NK-92 (cell line): Measurements from ENCODE around the gene STRN.
"Not testable (repeated sequence)": the region's sequence is repeated elsewhere in the genome, so short reads cannot be mapped to it uniquely, and the experiment has no call there.

Source experiments
- DNase-seq: peaks from one replicate; lab custom pipeline; 2025; ENCODE audit not compliant: unreplicated experiment; lab: John Stamatoyannopoulos, UW

Gene STRN

DNA sequence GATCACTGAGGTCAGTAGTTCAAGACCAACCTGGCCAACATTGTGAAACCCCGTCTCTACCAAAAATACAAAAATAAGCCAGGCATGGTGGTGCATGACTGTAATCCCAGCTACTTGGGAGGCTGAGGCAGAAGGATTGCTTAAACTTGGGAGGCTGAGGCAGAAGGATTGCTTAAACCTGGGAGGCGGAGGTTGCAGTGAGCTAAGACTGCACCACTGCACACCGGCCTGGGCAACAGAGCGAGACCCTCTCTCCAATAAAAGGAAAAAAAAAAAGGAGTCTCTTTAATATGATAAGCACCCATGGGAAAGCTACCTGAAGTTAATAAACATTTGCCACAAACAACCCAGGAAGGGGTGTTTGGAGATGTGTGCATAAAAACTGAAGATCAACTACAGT is 2.6 kb downstream of the STRN start:
- DNase-seq: no peak

DNA sequence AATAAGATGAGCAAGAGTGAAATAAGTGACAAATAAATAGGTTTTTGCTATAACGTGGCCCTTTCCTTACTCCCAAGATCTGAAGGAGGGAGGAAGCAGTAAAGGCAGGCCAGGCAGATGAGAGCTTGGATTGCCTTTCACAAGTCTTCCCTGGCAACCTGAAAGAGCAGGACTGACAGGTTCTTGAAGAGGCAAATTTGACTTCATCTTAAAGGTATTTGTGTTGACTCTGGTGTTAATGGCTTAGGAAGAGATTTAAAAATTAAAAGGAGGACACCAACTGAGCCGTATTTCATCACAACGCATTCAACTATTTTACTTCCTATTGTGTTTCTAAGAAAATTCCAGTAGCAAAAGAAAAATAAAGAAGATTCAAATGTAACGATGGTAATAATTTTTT is 3.2 kb downstream of the STRN start:
- no peak for DNase-seq

- no peak for DNase-seq
These were observed 5.6 kb downstream of the STRN start for GRCh38 chr2:36960773-36961172.

GRCh38 chr2:36960005-36960675 is 6.2 kb downstream of the STRN start:
- DNase-seq: no peak

- DNase-seq: no peak
These were observed 11.2 kb downstream of the STRN start for GRCh38 chr2:36954977-36955607.

DNA sequence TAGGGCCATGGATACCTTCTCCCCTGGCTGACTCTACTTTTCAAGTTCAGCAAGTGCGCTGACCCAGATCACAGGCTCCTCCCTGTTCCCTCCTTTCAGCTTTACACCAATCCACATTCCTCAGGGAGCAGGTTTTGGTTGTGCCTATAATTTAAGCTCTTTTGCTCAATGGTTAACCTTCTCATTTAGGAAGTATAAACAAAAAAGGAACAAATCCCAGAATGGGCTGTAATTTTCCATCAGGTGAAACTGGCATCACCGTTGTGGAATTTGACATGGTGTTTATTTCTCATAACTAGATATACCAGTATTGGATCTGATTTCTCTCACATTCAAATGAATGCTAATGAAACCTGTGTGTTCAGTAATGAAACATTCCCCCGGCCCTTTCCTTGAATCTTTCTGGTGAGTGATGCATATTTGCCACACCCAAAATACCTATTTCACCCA is 13.6 kb downstream of the STRN start:
- no peak for DNase-seq

GRCh38 chr2:36951574-36951973 is 14.8 kb downstream of the STRN start:
- no peak for DNase-seq

- no peak for DNase-seq
These were observed 15.3 kb downstream of the STRN start for GRCh38 chr2:36951027-36951518.

- DNase-seq: no peak
These were observed 16.5 kb downstream of the STRN start for GRCh38 chr2:36949845-36950244.

DNA sequence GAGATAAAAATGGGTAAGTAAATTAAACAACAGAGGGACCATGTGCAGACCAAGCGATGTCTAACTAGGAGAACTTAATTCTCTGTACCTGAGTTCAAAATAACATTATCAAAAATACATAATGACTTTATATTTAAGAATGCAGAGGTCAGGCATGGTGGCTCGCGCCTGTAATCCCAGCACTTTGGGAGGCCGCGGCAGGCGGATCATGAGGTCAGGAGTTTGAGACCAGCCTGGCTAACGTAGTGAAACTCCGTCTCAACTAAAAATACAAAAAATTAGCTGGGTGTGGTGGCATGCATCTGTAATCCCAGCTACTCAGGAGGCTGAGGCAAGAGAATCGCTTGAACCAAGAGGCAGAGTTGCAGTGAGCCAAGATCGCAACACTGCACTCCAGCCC is 21.1 kb downstream of the STRN start:
- DNase-seq: not testable (repeated sequence)

DNA sequence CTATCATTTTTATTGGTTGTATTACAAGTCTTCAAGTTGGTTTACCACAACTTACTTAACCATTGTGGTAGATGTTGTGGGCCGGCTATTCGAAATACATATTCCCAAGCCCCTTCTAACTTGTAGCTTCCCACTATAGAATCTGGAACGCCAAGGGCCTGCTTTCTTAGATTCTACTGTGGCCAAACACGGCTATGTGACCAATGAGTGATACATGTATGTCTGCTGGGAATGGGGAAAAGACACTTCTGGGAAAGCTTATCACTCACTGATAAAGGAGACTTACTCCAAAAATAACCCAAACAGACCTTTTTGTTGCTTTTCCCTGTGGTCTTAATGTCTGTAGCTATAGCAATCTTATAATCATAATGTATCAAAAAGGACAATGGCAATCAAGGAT is 24.5 kb downstream of the STRN start:
- no peak for DNase-seq

- DNase-seq: not testable (repeated sequence)
These were observed 29.8 kb downstream of the STRN start for GRCh38 chr2:36936526-36936925.

- not testable (repeated sequence) for DNase-seq
These were observed 34.6 kb downstream of the STRN start for GRCh38 chr2:36931688-36932087.

GRCh38 chr2:36930787-36931410 is 35.4 kb downstream of the STRN start:
- not testable (repeated sequence) for DNase-seq

GRCh38 chr2:36926175-36927132 is 39.9 kb downstream of the STRN start:
- not testable (repeated sequence) for DNase-seq

GRCh38 chr2:36922629-36923028 is 43.7 kb downstream of the STRN start:
- not testable (repeated sequence) for DNase-seq

DNA sequence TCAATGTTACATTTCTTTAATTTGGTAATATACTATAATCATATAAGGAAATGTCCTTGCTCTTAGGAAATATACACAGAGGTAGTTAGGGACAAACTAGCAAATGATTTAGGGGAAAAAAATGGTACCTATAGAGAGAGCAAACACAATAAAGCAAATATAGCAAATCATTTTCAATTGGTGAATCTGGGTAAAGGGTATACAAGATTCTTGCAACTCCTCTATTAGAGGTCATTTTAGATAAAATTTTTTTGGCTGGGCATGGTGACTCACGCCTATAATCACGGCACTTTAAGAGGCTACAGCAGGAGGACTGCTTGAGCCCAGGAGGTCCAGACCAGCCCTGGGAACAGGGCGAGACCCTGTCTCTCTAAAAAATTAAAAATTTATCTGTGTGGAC is 44.4 kb downstream of the STRN start:
- DNase-seq: no peak

- DNase-seq: no peak
These were observed 47.1 kb downstream of the STRN start for GRCh38 chr2:36919041-36919837.

DNA sequence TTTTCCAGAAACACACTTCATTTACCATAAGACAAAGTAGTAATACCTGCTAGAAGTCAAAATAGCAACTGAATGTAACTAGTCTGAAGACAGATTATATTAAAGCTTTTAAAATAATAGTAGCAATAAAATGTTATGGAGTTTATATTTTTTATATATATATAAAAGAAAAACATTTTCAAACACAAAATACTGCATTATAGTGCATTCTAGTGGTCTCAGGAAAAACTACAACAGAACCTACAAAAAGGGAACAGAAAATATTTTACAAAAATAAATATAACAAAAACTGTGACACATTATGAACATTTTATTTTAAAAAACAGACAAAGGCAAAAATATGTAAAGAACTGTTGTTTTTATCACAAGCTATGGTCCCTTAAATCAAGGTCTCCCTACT is 48.0 kb downstream of the STRN start:
- DNase-seq: no peak

- DNase-seq: no peak
These were observed 50.7 kb downstream of the STRN start for GRCh38 chr2:36915627-36916026.
